HEK293 (cell line): ENCODE measurements around the gene CFAP46.

ENCODE experiments used
- CTCF ChIA-PET: fragments of 350-600 bp; formaldehyde crosslinking; extraction: SDS; loops from one replicate; lab custom pipeline; 2021; ENCODE audit warnings: antibody characterized with exemption; lab: Yijun Ruan, JAX
- POLR2A ChIA-PET: fragments of 300-600 bp; formaldehyde crosslinking; extraction: SDS; loops from one replicate; lab custom pipeline; 2020; ENCODE audit warnings: antibody characterized with exemption, inconsistent platforms; lab: Yijun Ruan, JAX
- H3K27ac ChIP-seq: fragments of 200-500 bp; sonication (Bioruptor generic); 2 replicates; pipeline ENCODE4 v1.5.1; 2014; ENCODE audit warnings: low read depth, low read length, control low read depth, inconsistent platforms; ENCODE audit errors: extremely low read depth
- H3K36me3 ChIP-seq, 2 experiments: fragments of 200-500 bp in 1 of 2; sonication (Bioruptor generic) in 1 of 2; 1 replicate in 1 of 2; 2 replicates in 1 of 2; pipeline ENCODE4 v1.5.1; 2014 to 2017; ENCODE audit warnings: inconsistent platforms in 2 of 2, low read length in 2 of 2; ENCODE audit not compliant: control insufficient read depth in 2 of 2, insufficient read depth in 1 of 2
- H3K4me1 ChIP-seq: fragments of 200-500 bp; sonication (Bioruptor generic); 2 replicates; pipeline ENCODE4 v1.5.1; 2014; ENCODE audit warnings: mild to moderate bottlenecking, low read length, inconsistent platforms; ENCODE audit not compliant: control insufficient read depth, insufficient read depth
- H3K4me3 ChIP-seq: 2 replicates; pipeline ENCODE4 v1.5.1; 2011; ENCODE audit warnings: low read depth, mild to moderate bottlenecking, control low read depth, low read length, moderate library complexity
- H3K9me3 ChIP-seq: fragments of 200-500 bp; sonication (Bioruptor generic); 2 replicates; pipeline ENCODE4 v1.5.1; 2014; ENCODE audit warnings: low read depth, low read length, inconsistent platforms; ENCODE audit not compliant: control insufficient read depth, insufficient read depth
- AEBP2 ChIP-seq: fragments of 450-650 bp; formaldehyde crosslinking; IDR thresholded peaks from 2 replicates; pipeline ENCODE4 v1.5.1; 2016; ENCODE audit warnings: missing biosample characterization, missing genetic modification characterization, borderline replicate concordance
- CTCF ChIP-seq: fragments of 450-650 bp; formaldehyde crosslinking; IDR thresholded peaks from 2 replicates; pipeline ENCODE4 v1.5.1; 2016; ENCODE audit warnings: missing biosample characterization, missing genetic modification characterization
- HIC1 ChIP-seq: fragments of 450-650 bp; formaldehyde crosslinking; IDR thresholded peaks from 2 replicates; pipeline ENCODE4 v1.5.1; 2016; ENCODE audit warnings: missing biosample characterization, missing genetic modification characterization
- TRIM28 ChIP-seq: IDR thresholded peaks from 2 replicates; pipeline ENCODE4 v1.6.1; 2011; ENCODE audit warnings: low read length, control low read depth, borderline replicate concordance
- ZBTB17 ChIP-seq: fragments of 450-650 bp; formaldehyde crosslinking; IDR thresholded peaks from 2 replicates; pipeline ENCODE4 v1.5.1; 2016; ENCODE audit warnings: missing biosample characterization, missing genetic modification characterization
- ZBTB21 ChIP-seq: fragments of 450-650 bp; formaldehyde crosslinking; IDR thresholded peaks from 2 replicates; pipeline ENCODE4 v1.5.1; 2017; ENCODE audit warnings: missing biosample characterization, missing genetic modification characterization
- ZBTB44 ChIP-seq: fragments of 450-650 bp; IDR thresholded peaks from 2 replicates; pipeline ENCODE4 v1.5.1; 2018; ENCODE audit warnings: missing biosample characterization, mild to moderate bottlenecking, missing genetic modification characterization
- ZBTB8A ChIP-seq: fragments of 450-650 bp; formaldehyde crosslinking; IDR thresholded peaks from 2 replicates; pipeline ENCODE4 v1.5.1; 2016; ENCODE audit warnings: missing biosample characterization, missing genetic modification characterization
- ZFP37 ChIP-seq: fragments of 450-650 bp; formaldehyde crosslinking; IDR thresholded peaks from 2 replicates; pipeline ENCODE4 v1.5.1; 2016; ENCODE audit warnings: missing biosample characterization, missing genetic modification characterization
- ZNF311 ChIP-seq: fragments of 450-650 bp; formaldehyde crosslinking; IDR thresholded peaks from 2 replicates; pipeline ENCODE4 v1.5.1; 2017; ENCODE audit warnings: missing biosample characterization, missing genetic modification characterization, borderline replicate concordance
- ZNF335 ChIP-seq: fragments of 450-650 bp; formaldehyde crosslinking; conservative IDR thresholded peaks from 2 replicates; pipeline ENCODE4 v1.5.1; 2016; ENCODE audit warnings: missing biosample characterization, missing genetic modification characterization
- ZNF341 ChIP-seq: fragments of 450-650 bp; formaldehyde crosslinking; IDR thresholded peaks from 2 replicates; pipeline ENCODE4; 2016; ENCODE audit warnings: low read depth, missing biosample characterization, missing genetic modification characterization
- ZNF639 ChIP-seq: fragments of 450-650 bp; formaldehyde crosslinking; IDR thresholded peaks from 2 replicates; pipeline ENCODE4 v1.5.1; 2016; ENCODE audit warnings: missing biosample characterization, missing genetic modification characterization
- ZNF837 ChIP-seq: fragments of 450-650 bp; formaldehyde crosslinking; IDR thresholded peaks from 2 replicates; pipeline ENCODE4 v1.5.1; 2016; ENCODE audit warnings: missing biosample characterization, missing genetic modification characterization
- ZSCAN30 ChIP-seq: fragments of 450-650 bp; IDR thresholded peaks from 2 replicates; pipeline ENCODE4 v1.5.1; 2018; ENCODE audit warnings: missing biosample characterization, mild to moderate bottlenecking, missing genetic modification characterization, moderate library complexity

CFAP46 gene

GRCh38 chr10:132981746-132982145 lies 39.4 kb upstream of the CFAP46 start:
- no peaks in the 10 kb centered on the region for H3K4me1 ChIP-seq

GRCh38 chr10:132981173-132981555 lies 38.8 kb upstream of the CFAP46 start:
- ChIA-PET POLR2A (no interaction called here), CTCF (no interaction called here)
- no peaks in the 10 kb centered on the region for H3K36me3 ChIP-seq
- no peak overlapping the region for H3K27ac ChIP-seq
- no peaks in the 10 kb centered on the region for H3K9me3 ChIP-seq
- H3K4me3 ChIP-seq, result no peak overlapping the region
- H3K4me1 ChIP-seq, result no peaks in the 10 kb centered on the region
- TF ChIP-seq CTCF (tag by site-specific recombination) (no peak), ZSCAN30 (tag by site-specific recombination) (no peak), ZNF335 (no peak)

More at GRCh38 chr10:132981746-132982145, 39.4 kb upstream of the CFAP46 start:
- Histone ChIP-seq H3K36me3 (no peaks in the 10 kb centered on the region), H3K4me3 (no peak overlapping the region), H3K27ac (no peak overlapping the region)
- CTCF ChIA-PET, result no interaction called here
- TF ChIP-seq ZFP37 (tag by site-specific recombination) (no peak), ZNF639 (no peak), TRIM28 (no peak), ZNF311 (tag by site-specific recombination) (no peak), ZNF341 (no peak), ZBTB21 (tag by site-specific recombination) (no peak), AEBP2 (tag by site-specific recombination) (no peak), ZBTB17 (no peak), ZNF837 (tag by site-specific recombination) (no peak)
- TF ChIP-seq, all 188 proteins: peak for 0
- H3K9me3 ChIP-seq, result no peaks in the 10 kb centered on the region
- POLR2A ChIA-PET, result no interaction called here

GRCh38 chr10:132980426-132981172 lies 38.2 kb upstream of the CFAP46 start:
- Histone ChIP-seq H3K36me3 (no peaks in the 10 kb centered on the region), H3K9me3 (no peaks in the 10 kb centered on the region), H3K27ac (no peak overlapping the region), H3K4me3 (no peak overlapping the region), H3K4me1 (no peaks in the 10 kb centered on the region)
- ChIA-PET CTCF (no interaction called here), POLR2A (no interaction called here)
- TF ChIP-seq HIC1, result 0 out of 2 replicates have a peak, but pooled peaks have one; percentile 30
- peak; percentile 69 for TF ChIP-seq ZBTB8A (tag by site-specific recombination)
- no peak for TF ChIP-seq ZBTB44 (tag by site-specific recombination)
